ENCODE results near the gene LYRM7. TPM values are rescaled to one million over a fixed set of nuclear protein-coding genes. Genes with fewer than 3 reads are reported as not detected.
"Not testable (repeated sequence)": the region's sequence is repeated elsewhere in the genome, so short reads cannot be mapped to it uniquely, and the experiment has no call there.

The LYRM7 gene
- total and polyA plus RNA-seq, 2 experiments from 2014 or later, result 8.5 to 27.5 TPM

DNA sequence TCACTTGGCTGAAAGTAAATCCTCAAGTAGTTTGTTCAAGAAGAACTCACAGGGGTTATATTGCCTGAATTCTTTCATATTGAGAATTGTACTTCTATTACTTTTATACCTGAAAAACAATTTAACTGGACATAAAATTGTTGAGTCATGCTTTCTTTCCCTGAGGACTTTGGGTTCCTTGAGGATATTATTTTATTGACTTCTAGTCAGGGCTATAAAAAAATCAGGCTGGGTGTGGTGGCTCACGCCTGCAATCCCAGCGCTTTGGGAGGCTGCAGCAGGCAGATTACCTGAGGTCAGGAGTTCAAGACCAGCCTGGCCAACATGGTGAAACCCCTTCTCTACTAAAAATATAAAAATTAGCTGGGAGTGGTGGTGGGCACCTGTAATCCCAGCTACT, 75.2 kb downstream of the LYRM7 start:
- no peak for DNase-seq
- no peak overlapping the region for H3K4me2 ChIP-seq (ENCODE audit: unreplicated experiment)
- TF ChIP-seq EZH2phosphoT487 (IDR thresholded peaks at IDR 0.05; ENCODE audit: insufficient read depth, low read depth) (no peak), EZH2 (IDR thresholded peaks at IDR 0.05; ENCODE audit: insufficient read depth, poor library complexity, severe bottlenecking) (no peak)
- H3K9ac ChIP-seq, result no peak overlapping the region
- WGBS, 2 experiments (ENCODE audit: low coverage in 1 of 2, low lambda C conversion rate in 2 of 2, missing lambda C conversion rate in 2 of 2), result 87 to 91% methylated on average over 2 of the region's 2 CpGs
- no peaks in the 10 kb centered on the region for H4K20me1 ChIP-seq (ENCODE audit: insufficient read depth)
- H3K4me1 ChIP-seq (ENCODE audit: insufficient read depth), result peaks cover 17% of the 10 kb centered on the region
- H3K27me3 ChIP-seq (replicated peaks; ENCODE audit: insufficient read depth), result no peaks in the 10 kb centered on the region
- no peaks in the 10 kb centered on the region for H3K79me2 ChIP-seq (ENCODE audit: insufficient read depth)
- in situ Hi-C loops (cut with MboI), result no loop called here
- no peak overlapping the region for H3K27ac ChIP-seq
- H3K9me2 ChIP-seq (ENCODE audit: insufficient read depth), result no peaks in the 10 kb centered on the region
- peaks cover 20% of the 10 kb centered on the region for H3F3A ChIP-seq (ENCODE audit: insufficient read depth)
- no peak overlapping the region for H3K4me3 ChIP-seq
- no peak overlapping the region for H2AFZ ChIP-seq
- H3K9me3 ChIP-seq (ENCODE audit: low read depth), result no peaks in the 10 kb centered on the region
- no peaks in the 10 kb centered on the region for H3K36me3 ChIP-seq (ENCODE audit: low read depth)

DNA sequence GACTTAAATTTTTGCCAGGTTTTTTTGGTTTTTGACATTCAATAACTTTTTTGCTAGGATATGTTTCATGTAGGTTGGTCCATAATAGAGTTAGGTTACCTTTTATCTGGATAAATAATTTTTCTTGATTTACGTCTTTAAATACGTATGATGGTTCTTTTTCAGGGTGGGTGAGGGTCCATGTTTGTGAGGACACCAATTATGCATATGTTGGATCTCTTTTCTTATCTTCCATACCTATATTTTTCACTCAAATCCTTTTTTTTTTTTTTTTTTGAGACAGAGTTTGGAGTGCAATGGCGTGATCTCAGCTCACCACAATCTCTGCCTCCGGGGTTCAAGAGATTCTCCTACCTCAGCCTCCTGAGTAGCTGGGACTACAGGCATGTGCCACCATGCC, 75.8 kb downstream of the LYRM7 start:
- Histone ChIP-seq H4K20me1 (ENCODE audit: insufficient read depth) (no peaks in the 10 kb centered on the region), H3K9me2 (ENCODE audit: insufficient read depth) (no peaks in the 10 kb centered on the region), H3K79me2 (ENCODE audit: insufficient read depth) (no peaks in the 10 kb centered on the region), H3K4me3 (no peak overlapping the region), H3K4me2 (ENCODE audit: unreplicated experiment) (no peak overlapping the region), H3K36me3 (ENCODE audit: low read depth) (no peaks in the 10 kb centered on the region), H3K4me1 (ENCODE audit: insufficient read depth) (peaks cover 17% of the 10 kb centered on the region), H3K27me3 (replicated peaks; ENCODE audit: insufficient read depth) (no peaks in the 10 kb centered on the region), H3K9ac (no peak overlapping the region), H3F3A (ENCODE audit: insufficient read depth) (peaks cover 20% of the 10 kb centered on the region), H3K27ac (no peak overlapping the region), H2AFZ (no peak overlapping the region), H3K9me3 (ENCODE audit: low read depth) (no peaks in the 10 kb centered on the region)
- no peak for TF ChIP-seq EZH2 (IDR thresholded peaks at IDR 0.05; ENCODE audit: insufficient read depth, poor library complexity, severe bottlenecking)
- no peak for TF ChIP-seq EZH2phosphoT487 (IDR thresholded peaks at IDR 0.05; ENCODE audit: insufficient read depth, low read depth)
- in situ Hi-C loops (cut with MboI), result no loop called here
- peak; percentile 10 for DNase-seq
- 61 to 67% methylated on average over 4 of the region's 4 CpGs for WGBS, 2 experiments (ENCODE audit: low coverage in 1 of 2, low lambda C conversion rate in 2 of 2, missing lambda C conversion rate in 2 of 2)

DNA sequence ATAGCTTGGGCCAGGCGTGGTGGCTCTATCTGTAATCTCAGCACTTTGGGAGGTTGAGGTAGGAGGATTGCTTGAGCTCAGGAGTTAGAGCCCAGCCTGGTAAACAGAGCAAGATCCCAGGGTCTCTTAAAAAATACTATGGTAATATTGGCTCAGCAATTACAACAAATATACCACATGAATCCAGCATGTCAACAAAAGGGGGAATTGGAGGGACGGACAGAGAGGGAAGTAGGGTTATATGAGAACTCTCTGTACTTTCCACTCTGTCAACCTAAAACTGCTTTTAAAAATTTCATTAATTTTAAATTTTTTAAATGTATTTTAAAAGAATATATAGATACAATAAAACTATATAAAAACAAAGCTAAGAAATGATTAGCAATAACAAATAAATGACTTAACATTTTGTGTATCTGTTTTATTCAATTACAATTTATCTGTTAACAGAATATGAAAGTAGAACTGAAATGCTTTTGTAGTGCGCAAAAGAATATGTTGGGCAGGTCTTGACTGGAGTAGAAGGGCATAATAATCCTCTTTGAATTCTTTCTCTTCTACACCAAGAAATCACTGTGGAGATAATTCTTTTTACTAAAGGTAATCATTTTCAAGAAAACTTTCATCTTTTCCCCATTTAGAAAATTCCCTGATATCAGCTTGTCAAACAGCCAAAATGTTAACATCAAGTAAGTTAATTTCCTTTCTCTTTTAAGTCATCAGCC, 80.2 kb downstream of the LYRM7 start:
- H3K4me2 ChIP-seq (ENCODE audit: unreplicated experiment), result no peak overlapping the region
- no peaks in the 10 kb centered on the region for H3K79me2 ChIP-seq (ENCODE audit: insufficient read depth)
- no peaks in the 10 kb centered on the region for H3K9me3 ChIP-seq (ENCODE audit: low read depth)
- H3K9ac ChIP-seq, result no peak overlapping the region
- TF ChIP-seq EZH2 (IDR thresholded peaks at IDR 0.05; ENCODE audit: insufficient read depth, poor library complexity, severe bottlenecking) (no peak), EZH2phosphoT487 (IDR thresholded peaks at IDR 0.05; ENCODE audit: insufficient read depth, low read depth) (no peak)
- WGBS, 2 experiments (ENCODE audit: low coverage in 1 of 2, low lambda C conversion rate in 2 of 2, missing lambda C conversion rate in 2 of 2), result 73 to 74% methylated on average over 3 of the region's 3 CpGs
- H3K4me1 ChIP-seq (ENCODE audit: insufficient read depth), result no peaks in the 10 kb centered on the region
- H3F3A ChIP-seq (ENCODE audit: insufficient read depth), result no peaks in the 10 kb centered on the region
- no peaks in the 10 kb centered on the region for H3K9me2 ChIP-seq (ENCODE audit: insufficient read depth)
- no peak for DNase-seq
- H3K27ac ChIP-seq, result no peak overlapping the region
- no peaks in the 10 kb centered on the region for H4K20me1 ChIP-seq (ENCODE audit: insufficient read depth)
- no peak overlapping the region for H3K4me3 ChIP-seq
- no peak overlapping the region for H2AFZ ChIP-seq
- H3K27me3 ChIP-seq (replicated peaks; ENCODE audit: insufficient read depth), result no peaks in the 10 kb centered on the region
- in situ Hi-C loops (cut with MboI), result no loop called here
- H3K36me3 ChIP-seq (ENCODE audit: low read depth), result no peaks in the 10 kb centered on the region

DNA sequence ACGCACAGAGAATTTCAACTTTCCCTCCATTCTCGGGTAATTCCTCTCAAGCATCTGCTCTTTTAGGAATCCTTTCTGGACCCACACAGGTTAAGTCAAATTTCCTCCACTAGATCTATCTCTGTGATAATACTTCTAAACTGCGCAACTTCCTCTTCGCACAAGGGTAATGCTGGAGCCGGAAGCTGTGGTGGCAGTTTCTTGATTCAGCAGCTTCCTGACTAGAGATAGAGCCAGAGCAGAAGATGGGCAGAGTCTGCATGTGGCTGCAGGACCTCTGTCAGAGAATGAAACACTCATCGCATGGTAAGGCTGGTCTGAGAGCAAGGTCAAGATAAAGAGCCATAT, 82.1 kb downstream of the LYRM7 start:
- Histone ChIP-seq H3K9me3 (ENCODE audit: low read depth) (no peaks in the 10 kb centered on the region), H3K36me3 (ENCODE audit: low read depth) (no peaks in the 10 kb centered on the region), H2AFZ (no peak overlapping the region), H3F3A (ENCODE audit: insufficient read depth) (no peaks in the 10 kb centered on the region), H3K27ac (no peak overlapping the region), H3K9ac (no peak overlapping the region), H3K79me2 (ENCODE audit: insufficient read depth) (no peaks in the 10 kb centered on the region), H3K4me2 (ENCODE audit: unreplicated experiment) (no peak overlapping the region), H4K20me1 (ENCODE audit: insufficient read depth) (no peaks in the 10 kb centered on the region), H3K27me3 (replicated peaks; ENCODE audit: insufficient read depth) (no peaks in the 10 kb centered on the region), H3K9me2 (ENCODE audit: insufficient read depth) (no peaks in the 10 kb centered on the region), H3K4me3 (no peak overlapping the region), H3K4me1 (ENCODE audit: insufficient read depth) (0 out of 2 replicates have a peak, but pooled peaks cover 3% of the 10 kb centered on the region)
- DNase-seq, result no peak
- 79 to 80% methylated on average over 6 of the region's 6 CpGs for WGBS, 2 experiments (ENCODE audit: low coverage in 1 of 2, low lambda C conversion rate in 2 of 2, missing lambda C conversion rate in 2 of 2)
- no peak for TF ChIP-seq EZH2phosphoT487 (IDR thresholded peaks at IDR 0.05; ENCODE audit: insufficient read depth, low read depth)
- TF ChIP-seq EZH2 (IDR thresholded peaks at IDR 0.05; ENCODE audit: insufficient read depth, poor library complexity, severe bottlenecking), result no peak
- in situ Hi-C loops (cut with MboI), result no loop called here

DNA sequence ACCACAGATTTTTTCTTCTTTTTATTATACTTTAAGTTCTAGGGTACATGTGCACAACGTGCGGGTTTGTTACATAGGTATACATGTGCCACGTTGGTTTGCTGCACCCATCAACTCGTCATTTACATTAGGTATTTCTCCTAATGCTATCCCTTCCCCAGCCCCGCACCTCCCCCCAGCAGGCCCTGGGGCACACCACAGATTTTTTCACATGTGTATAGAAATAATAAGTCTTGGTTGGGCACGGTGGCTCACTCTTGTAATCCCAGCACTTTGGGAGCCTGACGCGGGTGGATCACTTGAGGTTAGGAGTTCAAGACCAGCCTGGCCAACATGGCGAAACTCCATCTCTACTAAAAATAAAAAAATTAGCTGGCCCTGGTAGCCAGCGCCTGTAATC, 83.3 kb downstream of the LYRM7 start:
- H3K27me3 ChIP-seq (replicated peaks; ENCODE audit: insufficient read depth); H3K9ac ChIP-seq; in situ Hi-C loops (cut with MboI); H4K20me1 ChIP-seq (ENCODE audit: insufficient read depth); H3K4me1 ChIP-seq (ENCODE audit: insufficient read depth); DNase-seq; H3K4me2 ChIP-seq (ENCODE audit: unreplicated experiment); H3K9me2 ChIP-seq (ENCODE audit: insufficient read depth); H3K9me3 ChIP-seq (ENCODE audit: low read depth); H3K4me3 ChIP-seq; H3K36me3 ChIP-seq (ENCODE audit: low read depth); H3K79me2 ChIP-seq (ENCODE audit: insufficient read depth); H2AFZ ChIP-seq; H3K27ac ChIP-seq; H3F3A ChIP-seq (ENCODE audit: insufficient read depth): not testable (repeated sequence)
- 91 to 96% methylated on average over 10 of the region's 10 CpGs for WGBS, 2 experiments (ENCODE audit: low coverage in 1 of 2, low lambda C conversion rate in 2 of 2, missing lambda C conversion rate in 2 of 2)

Measured in GM23248 (cell line).